Endothelial cell of hepatic sinusoid (primary cell): ENCODE measurements around the gene GLS.

ENCODE experiments used
- in situ Hi-C: cut with HindIII; loops from 2 replicates; pipeline ENCODE4 v1.10.0; 2017; ENCODE audit warnings: low sequenced_read_pairs

The GLS gene

DNA sequence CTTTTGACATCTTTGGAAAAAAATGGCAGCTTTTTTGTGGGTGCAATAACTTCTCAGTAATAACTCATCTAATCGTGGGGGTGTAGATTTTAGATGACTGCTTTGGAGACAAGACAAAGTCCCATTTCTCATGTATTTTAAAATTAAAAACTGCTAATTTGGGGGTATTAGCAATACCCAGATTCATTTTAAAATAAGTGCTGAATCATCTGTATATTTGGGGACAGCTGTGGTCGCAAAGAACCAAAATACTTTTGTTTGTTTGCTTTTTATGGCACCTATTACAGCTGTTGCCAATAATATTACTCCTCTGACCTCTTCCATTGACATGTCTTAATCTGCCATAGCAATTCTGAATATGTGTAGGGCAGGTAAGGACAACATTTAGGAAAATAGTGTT, 87.9 kb downstream of the GLS start:
- in situ Hi-C loops, result no loop called here

DNA sequence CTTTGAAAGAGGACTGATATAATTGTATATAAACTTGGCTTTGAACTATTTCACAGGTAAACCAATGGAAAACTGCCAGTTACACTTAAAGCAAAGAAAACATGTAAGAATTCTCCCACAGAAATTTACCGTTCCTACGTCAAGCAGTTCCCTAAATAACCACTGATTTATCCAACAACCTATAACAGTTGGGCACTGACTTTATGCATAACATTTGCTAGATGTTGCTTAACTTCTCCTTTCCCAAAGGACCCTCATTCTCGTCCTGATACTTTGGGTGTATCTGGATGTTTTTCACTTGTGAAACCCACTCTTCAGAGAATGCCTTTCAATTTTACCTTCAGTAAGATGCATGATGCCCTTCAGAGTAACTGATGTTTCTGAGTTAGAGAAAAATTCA, 89.5 kb downstream of the GLS start:
- in situ Hi-C loops, result no loop called here

DNA sequence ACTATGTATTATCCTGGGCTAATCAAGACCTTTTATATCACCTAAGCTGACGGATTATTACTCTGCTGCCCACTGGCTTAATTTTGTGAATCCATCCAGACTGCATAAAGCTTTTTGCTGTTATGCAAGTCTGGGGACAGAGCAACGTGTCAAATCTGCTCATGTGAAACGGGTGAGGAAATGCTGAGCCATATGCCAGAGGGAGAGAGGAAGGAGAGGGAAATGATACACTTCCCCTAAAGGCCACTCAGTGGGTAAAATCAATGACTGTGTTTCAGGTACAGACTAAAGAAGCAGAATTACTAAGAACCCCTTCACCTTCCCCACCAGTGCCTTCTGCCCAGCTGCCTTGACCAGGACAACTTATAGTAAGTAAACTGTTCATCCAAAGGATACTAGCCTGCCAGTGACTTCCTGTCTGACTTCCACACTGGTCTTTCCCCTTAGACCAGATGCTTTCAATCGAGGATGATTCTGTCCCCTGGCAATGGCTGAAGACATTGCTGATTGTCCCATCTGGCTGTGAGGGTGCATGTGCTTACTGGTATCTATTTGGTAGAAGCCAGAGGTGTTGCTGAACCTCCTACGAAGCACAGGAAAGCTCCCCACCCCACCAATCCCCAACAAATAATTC, 90.4 kb downstream of the GLS start:
- in situ Hi-C loops, result no loop called here

DNA sequence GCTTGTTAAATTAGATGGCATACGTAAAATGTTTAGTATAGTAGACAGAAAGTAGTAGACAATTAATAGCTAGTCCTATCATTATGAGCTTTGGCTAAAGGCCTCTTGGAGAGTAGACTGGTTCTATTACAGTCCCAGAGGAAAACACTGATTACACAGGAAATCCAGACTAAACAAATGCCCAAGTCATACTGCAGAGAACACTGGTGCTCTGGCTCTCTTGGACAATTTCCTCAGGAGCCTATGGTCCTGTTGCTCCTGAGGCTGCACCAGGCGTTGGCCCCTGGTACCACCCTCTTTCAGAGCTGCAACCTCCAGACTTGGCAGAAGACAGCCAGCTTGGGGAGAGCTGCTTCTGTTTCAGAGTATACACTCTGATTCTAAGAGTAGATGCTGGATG, 91.6 kb downstream of the GLS start:
- in situ Hi-C loops, result no loop called here

DNA sequence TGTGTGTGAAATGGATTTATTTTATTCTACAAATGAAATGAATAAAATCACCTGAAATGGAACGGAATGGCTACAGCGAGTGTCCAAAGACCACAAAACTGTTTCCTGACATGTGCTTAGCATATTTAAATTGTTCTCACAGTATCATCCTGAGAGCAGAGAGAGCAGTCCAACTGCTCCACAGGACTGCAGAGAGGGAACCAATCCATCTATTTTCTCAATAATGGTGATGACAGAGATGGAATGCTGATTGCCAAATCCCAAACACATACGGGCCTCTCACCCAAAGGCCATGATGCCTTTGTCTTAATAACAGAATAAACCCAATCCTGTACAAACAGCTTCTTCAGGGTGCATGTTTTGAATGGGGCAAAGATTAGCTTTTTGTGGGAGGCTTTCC, 92.2 kb downstream of the GLS start:
- in situ Hi-C loops, result no loop called here

DNA sequence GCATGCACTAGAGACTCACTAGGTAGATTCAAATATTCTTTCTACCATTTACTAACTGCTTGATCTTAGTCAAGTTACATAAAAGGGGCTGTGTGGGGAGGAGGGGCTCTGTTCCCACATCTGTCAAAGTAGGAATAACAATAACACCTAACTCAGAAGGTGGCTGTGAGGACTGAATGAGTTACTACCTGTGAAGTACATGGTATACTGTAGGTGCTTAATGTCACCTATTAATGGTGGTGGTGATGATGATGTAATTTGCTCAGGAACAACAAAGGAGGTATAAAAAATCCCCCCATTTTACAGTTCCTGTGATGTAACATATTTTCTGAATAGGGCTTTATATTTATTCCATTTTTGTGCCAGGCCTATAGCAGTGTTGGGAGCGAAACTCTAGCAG, 92.6 kb downstream of the GLS start:
- in situ Hi-C loops, result no loop called here

DNA sequence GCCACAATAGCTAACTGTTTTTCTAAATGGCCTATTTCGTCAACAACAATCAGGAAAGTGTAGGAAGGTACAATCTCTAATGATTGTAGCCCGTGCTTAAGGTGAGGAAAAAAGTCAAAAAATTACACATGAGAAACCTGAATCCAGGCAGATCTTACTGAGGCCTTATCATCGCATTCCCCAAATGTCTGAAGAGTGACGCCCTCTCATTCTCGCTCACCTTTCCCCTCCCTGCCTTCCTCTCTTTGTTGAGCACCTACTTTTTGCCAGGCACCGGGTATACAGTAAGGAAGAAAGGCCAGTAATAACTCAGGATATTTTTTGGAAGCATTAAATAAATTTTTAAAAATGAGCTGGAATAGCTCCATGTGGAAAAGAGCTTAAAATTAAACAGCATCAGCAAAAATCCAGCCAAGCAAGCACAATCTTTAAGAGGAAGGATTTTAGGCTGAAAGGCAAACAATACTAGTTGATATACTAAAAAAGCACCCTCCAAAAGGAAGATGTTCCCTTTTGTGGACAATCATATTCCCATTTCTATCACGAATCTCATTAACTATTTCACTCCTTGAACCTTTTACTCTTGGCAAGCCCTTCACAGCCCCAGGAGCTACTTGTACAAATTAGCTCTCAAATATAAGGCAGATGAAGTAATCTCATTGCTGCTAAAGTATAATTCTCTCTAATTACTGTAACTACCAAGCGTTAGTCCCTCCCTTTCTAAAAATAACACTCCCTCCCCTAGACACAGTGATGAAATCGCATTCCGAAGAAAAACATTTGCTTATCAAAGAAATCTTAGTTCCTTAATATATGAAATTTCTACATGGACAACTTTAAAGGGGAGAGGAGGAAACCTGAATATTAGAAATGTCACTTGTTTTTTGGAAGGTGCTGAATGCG, 93.4 kb downstream of the GLS start:
- in situ Hi-C loops, result no loop called here

DNA sequence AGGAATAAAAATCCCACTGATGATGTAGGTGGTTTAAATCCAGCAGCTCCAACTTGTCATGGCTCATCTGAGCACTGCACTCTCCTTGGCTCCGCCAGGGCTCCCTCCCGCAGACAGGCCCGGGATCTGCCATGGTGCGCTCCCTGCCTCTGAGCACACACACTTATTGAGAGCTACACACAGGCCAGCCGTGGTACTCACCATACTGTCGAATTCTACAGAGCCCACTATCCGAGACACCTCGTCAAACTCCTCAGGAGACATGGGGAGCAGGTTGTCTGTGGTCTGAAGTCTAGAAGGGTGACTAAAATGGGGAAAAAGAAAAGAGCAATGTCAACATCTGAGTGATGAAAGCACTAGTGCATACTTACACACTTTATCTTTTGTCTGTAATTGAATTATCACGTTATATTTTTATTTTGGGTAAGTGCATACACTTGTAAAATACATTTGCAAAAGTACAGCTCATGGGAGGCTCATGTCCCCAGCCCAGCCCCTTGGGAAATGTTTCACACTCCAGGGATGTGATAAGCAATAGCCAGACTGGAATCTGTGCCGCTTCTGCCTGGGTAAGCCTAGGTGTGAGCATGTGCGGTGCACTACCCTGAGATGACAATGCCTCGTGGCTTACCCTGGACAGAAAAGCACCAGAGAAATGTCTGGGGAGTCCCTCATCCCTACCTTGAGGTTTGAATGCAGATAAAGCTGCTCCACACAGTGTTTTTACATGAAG, 94.2 kb downstream of the GLS start:
- in situ Hi-C loops, result no loop called here

DNA sequence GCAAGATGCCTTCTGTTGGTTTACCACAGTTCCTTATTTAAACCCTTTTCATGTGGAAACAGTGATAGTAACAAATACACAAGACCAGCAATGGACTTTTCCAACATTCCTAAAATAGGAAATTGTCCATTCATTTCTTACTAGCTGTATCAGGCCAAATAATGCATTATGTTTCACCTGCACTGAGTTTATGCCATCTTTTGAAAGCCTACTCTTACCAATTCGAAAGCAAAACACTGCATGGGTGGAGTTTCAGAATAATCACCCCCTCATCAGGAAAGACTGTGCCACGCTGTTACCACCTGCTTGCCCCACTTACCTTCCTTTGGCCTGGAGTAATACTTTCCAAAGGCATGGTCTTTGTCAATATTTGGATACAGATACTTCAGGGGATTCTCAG, 95.9 kb downstream of the GLS start:
- in situ Hi-C loops, result no loop called here

DNA sequence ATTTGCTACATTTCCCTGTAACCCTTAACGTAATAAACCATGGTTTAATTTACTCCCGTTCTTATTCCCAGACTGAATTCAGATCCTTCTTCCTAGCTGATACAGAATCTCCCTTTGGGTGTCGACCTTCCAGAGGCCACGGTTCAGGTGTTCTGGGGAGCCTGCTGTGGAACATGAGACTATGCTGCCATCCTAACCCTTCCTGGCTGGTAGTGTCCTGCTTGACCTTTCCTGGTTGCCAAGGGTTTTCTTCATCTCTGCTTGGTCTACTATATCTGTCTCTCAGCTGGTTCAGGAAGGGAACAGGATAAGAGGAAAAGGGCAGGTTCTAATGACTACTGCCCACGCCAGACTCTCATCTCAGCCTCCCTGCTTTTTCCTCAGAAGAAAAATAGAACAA, 96.9 kb downstream of the GLS start:
- in situ Hi-C loops, result no loop called here

DNA sequence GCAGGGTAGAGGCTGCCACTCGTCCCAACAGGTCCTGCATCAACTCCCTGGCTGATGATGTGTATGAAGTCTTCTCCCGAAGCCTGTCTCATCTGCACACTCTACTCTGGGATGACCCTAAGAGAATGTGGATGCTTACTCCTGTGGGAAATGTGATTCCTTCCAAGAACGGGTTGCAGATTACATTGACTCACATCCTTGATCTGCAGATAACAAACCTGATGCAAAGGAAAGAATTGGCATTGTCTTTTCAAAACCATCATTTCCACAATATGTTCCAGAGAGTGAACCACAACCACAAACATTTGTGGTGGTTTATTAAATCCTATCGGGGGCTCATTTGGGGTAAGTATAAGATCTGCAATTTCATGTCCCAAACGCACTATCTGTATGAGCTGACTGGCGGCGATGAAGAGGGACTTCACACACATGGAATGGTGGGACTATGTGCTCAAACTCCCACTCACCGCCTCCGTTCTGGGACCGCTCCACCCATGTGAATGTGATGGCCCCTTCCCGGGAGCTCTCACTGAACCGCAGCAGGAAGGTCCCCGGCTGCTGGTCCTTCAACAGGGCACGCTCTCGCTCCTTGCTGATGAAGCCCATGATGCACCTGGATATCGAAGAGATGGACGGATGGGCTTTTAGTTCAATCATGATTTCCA, 97.9 kb downstream of the GLS start:
- in situ Hi-C loops, result no loop called here

DNA sequence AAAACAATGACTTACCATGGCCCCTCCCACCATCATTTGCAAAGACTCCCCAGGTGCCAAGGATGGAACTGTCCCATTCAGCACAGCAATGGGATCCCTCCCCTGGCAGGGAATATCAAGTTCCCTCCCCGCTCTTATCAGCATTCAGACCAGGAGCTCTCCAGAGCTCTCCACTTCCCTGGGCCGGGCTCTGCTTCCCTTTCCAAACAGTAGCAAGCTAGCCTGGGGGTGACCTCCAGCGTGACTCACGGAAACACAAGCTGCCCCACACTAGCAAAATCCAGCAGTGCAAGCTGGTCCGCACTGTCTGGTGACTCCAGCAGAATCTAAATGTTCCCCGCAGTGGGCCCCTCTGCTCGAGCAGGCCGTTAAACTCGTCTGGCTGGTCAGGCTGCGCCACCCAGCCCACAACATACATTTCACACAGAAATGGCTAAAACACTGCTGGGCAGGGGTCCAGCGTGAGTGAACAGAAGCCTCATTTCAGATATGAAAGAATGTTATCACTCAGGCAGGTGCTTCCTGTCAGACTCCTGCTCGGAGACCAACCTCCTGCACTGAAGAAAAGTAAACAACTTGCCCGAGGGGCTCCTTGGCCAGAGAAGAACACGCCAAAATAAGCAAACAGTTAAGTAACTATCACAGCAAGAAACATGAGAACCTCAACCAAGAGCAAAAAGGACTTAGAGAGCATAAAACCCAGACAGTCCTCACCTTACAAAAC, 99.4 kb downstream of the GLS start:
- in situ Hi-C loops, result no loop called here

DNA sequence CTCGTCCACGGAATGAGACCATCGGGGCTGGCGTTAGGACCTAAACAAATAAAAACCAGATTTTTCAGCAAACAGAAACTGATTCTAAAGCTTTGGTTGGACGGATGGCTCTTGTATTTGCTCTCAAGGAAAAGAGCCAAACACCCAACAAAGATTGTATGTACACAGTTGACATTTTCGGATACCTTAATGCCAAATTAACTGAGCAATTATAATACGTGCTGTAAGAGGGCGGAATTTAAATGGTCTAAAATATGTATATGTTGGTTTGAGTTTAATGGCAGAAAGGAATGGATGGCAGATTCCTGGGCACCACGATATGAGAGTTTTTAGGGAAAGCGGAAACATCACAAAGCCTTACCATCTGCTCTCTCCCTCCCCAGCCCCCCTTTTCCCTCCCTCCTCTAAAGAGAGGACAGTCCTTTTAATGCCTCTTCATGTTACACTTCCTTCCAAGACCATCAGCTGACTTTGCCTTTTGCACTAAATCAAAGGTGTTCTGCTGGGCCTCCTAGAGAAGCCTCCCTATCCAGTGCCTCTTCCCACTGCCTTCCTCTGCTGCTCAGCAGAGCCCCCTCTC, 100.1 kb downstream of the GLS start:
- in situ Hi-C loops, result no loop called here

DNA sequence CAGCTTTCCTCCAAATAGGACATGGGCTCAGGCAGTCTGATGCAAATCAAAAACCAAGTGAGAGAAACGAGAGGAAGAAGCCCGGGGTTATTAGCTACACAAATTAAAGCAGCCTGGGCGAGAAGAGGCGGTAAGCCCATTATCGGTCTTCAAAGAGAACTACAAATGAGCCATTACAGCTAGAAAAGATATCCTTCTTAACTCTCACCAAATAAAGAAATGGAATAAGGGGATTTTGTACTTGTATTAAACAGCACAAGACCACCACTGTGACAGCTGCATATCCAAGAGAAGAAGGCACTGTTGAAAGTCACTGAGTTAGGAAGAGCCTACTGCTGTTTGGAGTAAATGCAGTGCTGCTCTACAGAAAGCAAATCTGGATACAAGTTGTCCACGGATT, 100.7 kb downstream of the GLS start:
- in situ Hi-C loops, result no loop called here

DNA sequence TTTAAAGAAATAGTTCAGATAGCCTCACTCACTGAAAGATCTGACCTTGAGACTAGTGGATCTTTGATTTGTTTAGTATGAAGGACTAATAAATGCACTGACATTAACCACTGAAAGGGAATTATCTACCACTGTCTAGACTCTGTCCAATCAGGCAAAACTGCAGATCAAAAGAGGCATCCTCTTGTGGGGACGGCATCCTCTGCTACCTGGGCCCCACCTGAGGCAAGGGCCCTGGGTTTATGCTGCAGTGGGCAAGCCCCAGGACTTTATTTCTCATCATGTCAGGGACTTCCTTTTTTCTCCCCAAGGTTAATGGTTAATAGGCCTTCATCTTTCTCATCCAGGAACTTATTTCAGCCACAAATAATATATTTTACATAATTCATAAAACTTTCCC, 101.1 kb downstream of the GLS start:
- in situ Hi-C loops, result no loop called here

DNA sequence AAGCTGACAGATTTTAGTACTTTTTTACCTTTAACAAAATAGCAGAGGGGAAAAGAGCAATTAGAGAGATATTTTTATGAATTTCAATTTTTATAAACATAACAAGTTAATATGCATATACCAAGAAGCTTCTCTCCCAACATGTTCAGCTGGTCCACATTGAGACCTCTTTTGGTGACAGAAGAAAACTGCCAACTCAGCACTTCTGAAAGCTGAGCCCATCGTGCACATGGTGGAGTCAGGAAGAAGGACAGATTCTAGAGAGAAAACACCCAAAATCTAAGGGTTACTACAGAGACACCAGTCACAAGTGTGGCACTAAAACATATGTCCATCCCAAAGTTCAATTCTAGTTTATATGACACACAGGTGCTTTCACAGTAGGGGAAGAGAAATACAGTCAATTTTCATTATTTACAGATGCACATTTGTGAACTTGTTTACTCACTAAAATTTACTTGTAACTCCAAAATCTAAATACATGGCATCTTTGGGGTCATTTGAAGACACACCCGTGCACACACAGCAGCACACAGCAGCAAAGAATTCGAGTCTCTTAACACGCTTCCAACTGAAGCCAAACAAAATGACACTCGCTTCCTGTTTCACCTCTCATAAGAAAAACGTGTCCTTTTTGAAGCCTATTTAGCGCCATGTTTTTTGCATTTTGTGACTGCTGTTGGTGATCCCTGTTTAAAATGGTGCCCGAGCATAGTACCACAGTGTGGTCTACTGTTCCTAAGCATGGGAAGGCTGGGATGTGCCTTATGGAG, 101.8 kb downstream of the GLS start:
- in situ Hi-C loops, result no loop called here

DNA sequence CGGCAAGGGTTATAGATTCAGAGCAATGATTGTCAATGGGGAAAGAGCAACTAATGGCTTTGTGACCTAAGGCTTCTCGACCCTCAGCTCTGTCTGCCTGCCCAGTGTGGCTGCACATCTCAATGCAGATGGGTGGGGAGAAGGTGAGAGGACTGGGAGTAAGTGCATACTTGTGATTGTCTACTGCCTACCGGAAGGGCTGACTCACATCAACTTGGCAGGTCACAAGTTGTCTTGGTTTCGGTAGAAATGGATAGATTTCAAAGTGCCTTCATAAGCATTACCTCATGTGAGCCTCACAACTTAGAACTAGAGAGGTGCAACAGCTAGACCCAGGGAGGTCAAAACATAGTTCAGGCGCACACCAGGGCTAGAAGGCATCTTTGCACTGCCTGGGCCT, 104.0 kb downstream of the GLS start:
- in situ Hi-C loops, result no loop called here

DNA sequence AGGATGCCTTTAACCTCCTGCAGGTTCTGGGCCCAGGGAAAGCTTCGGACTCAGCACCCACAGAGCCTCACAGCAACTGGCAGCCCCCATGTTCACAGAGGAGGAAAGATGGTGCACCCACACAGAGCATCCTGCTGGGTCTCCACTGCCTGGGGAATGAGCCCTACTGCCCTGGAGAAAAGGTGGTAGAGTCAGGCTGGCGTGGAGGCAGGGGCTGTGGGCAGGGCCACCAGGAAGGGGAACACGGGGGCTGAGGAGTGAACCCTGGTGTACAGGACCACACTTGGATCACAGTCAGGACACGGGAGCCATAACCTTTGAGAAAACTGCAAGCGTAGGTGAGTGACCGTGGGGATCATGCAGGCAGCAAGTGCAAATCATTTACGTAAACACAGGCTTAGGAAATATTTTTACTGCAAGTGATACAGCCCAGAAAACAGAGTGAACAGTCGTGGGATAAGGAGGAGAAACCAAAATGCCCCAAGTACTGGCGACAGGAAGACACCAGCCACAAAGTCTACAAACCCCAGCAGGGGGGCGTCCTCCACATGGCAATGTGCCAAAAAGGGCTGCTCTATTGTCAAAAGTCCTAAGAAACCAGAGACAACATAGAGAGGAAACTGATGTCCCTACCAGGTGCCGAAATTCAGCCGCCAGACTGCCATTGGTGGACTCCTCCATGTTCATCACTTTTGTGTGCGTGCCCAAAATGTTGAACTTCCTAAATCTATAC, 105.8 kb downstream of the GLS start:
- in situ Hi-C loops, result no loop called here

DNA sequence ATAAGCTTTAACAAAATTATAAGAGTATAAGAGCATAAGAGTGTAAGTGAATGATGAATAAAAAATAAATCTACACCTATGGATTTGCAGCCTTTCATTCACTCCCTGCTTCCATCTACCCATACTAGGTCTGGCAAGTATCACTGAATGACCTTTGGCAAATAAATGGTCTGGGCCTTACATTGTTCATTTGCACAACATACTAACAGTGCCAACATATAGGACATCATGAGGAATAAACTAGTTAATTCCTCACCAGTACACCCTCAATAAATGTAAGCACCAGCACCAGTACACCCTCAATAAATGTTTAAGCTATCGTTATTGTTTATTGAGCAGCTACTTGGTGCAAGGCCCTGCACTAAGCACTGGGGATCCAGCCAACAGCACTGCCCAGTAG, 106.5 kb downstream of the GLS start:
- in situ Hi-C loops, result no loop called here
